Cerebellar cortex (tissue), 1 donor: ENCODE measurements around the gene JUND.
"Not testable (repeated sequence)": the region's sequence is repeated elsewhere in the genome, so short reads cannot be mapped to it uniquely, and the experiment has no call there.

ENCODE experiments used
- DNase-seq: peaks from one replicate; pipeline ENCODE4 v3.0.0-alpha.2; 2015; ENCODE audit warnings: low spot score

The JUND gene

GRCh38 chr19:18281082-18282020, at the start of gene JUND:
JUND (minus strand) TSS chr19:18281622; CDS start chr19:18281484, 138 bp downstream.
- peak; percentile 95 for DNase-seq

GRCh38 chr19:18330868-18331267, 49.4 kb upstream of the JUND start:
- DNase-seq: no peak

- DNase-seq: no peak
Observed at GRCh38 chr19:18329035-18329376, 47.6 kb upstream of the JUND start.

GRCh38 chr19:18328340-18329034, 47.1 kb upstream of the JUND start:
- DNase-seq: peak; percentile 99

GRCh38 chr19:18326772-18327171, 45.4 kb upstream of the JUND start:
- DNase-seq: no peak

GRCh38 chr19:18324373-18324731, 42.9 kb upstream of the JUND start:
- DNase-seq: not testable (repeated sequence)

- peak; percentile 98 for DNase-seq
Observed at GRCh38 chr19:18322759-18323460, 41.5 kb upstream of the JUND start, which contains the start of gene LSM4. LSM4 (minus strand) TSS chr19:18323076; CDS start chr19:18323020, 56 bp downstream.

- peak; percentile 54 for DNase-seq
Observed at GRCh38 chr19:18322318-18322758, 40.9 kb upstream of the JUND start.

GRCh38 chr19:18321734-18322102, 40.3 kb upstream of the JUND start:
- DNase-seq: no peak

- DNase-seq: no peak
Observed at GRCh38 chr19:18320865-18321733, 39.7 kb upstream of the JUND start.

GRCh38 chr19:18319591-18320135, 38.2 kb upstream of the JUND start:
- DNase-seq: no peak

GRCh38 chr19:18317961-18318800, 36.8 kb upstream of the JUND start:
- DNase-seq: no peak

- DNase-seq: no peak
Observed at GRCh38 chr19:18313398-18313797, 32.0 kb upstream of the JUND start.

GRCh38 chr19:18312092-18312534, 30.7 kb upstream of the JUND start:
- DNase-seq: no peak

- DNase-seq: no peak
Observed at GRCh38 chr19:18311502-18312091, 30.2 kb upstream of the JUND start.

- DNase-seq: no peak
Observed at GRCh38 chr19:18310966-18311365, 29.5 kb upstream of the JUND start.

GRCh38 chr19:18310118-18310909, 28.9 kb upstream of the JUND start:
- no peak for DNase-seq

GRCh38 chr19:18309525-18310064, 28.2 kb upstream of the JUND start:
- DNase-seq: no peak

- DNase-seq: no peak
Observed at GRCh38 chr19:18308948-18309325, 27.5 kb upstream of the JUND start.
